ENCODE results near the gene TMA7. TPM values are rescaled to one million over a fixed set of nuclear protein-coding genes. Genes with fewer than 3 reads are reported as not detected.

The TMA7 gene
- total RNA-seq, 1 donor from 2014 or later = 169 TPM

DNA sequence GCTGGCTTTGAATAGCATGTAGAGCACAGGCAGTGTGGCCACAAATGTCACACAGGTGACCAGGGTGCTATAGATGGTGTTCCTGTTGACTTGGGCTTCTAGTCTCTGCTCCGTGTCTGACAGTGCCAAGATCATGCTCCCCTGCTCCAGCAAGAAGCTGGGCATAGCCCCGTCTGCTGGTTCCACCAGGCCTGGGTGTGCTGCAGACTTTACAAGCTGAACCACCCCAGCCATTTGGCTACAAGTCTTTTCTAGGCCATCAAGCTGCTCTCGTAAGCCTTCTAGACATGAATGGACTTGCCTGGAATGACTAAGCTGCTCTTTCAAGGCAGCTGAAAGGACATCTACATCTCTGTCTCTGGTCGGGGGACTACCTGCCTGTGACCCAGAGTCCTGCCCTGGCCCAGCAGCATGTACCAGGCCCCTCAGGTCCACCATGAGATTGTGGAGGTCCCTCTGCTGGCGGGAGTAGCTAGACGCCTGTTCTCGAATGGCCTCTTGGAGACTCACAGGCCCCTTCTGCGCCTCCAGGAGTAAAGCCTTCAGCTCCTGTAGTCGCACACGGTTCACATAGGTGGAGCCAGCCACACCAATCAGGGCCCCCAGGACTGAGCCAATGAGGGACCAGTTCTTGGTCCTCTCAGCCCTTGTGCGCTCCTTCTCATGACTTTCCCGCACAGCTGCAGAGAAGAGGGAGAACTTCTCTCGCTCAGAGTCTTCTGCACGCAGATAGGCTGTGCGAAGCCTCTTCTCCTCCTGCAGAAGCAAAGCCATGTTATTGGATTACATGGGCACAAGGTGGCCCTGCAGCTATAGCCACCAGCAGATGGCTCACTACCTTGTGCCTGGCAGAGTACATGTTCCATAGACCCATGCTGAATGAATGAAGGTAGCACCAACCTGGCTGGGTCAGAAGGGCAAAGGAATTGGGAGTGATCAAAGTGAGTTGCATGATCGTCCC lies 7.4 kb upstream of the TMA7 start:
- H3K4me3 ChIP-seq = no peak overlapping the region

DNA sequence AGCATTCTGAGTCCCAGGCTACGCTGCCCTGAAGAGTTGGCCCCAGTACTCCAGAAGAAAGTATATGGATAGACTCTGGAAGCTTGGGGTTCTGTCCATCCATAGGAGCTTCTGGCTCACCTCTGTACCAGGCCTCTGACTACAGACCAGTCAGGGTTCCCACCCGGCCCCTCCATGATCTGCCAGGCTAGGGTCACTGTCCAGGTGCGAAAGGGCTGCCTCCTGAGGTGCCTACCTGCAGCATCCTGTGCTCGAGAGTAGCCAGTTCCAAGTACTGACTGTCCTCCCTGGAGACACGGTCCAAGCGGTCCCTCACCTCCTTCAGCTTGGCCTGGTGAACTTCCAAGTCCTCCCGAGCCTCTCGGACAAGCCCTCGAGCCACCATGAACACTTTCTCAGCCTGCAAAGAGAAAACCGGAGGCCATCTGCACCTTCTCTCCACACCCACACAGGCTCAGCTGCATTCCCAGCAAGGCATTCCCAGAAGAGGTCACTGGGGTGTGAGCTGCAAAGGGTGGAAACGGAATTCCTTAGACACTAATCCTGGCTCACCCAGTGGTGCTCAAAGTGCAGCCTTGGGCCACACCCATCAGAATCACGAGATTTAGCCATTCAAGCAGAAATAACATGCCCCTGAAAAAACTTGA lies 6.5 kb upstream of the TMA7 start:
- peak overlapping the region; percentile 70 for H3K27ac ChIP-seq
- H3K9me3 ChIP-seq = no peaks in the 10 kb centered on the region
- peaks cover 14% of the 10 kb centered on the region for H3K36me3 ChIP-seq
- no peaks in the 10 kb centered on the region for H3K27me3 ChIP-seq
- TF ChIP-seq CTCF (IDR thresholded peaks at IDR 0.05) = no peak
- peaks cover 21% of the 10 kb centered on the region for H3K4me1 ChIP-seq
- intact Hi-C loops (cut with DNase I) = no loop called here
- DNase-seq (peak; percentile 74), ATAC-seq (peak; percentile 42)
- peak overlapping the region; percentile 2 for H3K4me3 ChIP-seq

More for the DNA sequence above, 7.4 kb upstream of the TMA7 start:
- H3K36me3 ChIP-seq = peaks cover 14% of the 10 kb centered on the region
- no peak for TF ChIP-seq CTCF (IDR thresholded peaks at IDR 0.05)
- ATAC-seq = no peak
- peak overlapping the region; percentile 4 for H3K27ac ChIP-seq
- no peak for DNase-seq
- H3K27me3 ChIP-seq = no peaks in the 10 kb centered on the region
- intact Hi-C loops (cut with DNase I) = no loop called here
- peaks cover 30% of the 10 kb centered on the region for H3K4me1 ChIP-seq
- H3K9me3 ChIP-seq = no peaks in the 10 kb centered on the region

GRCh38 chr3:48434591-48435222 lies 5.3 kb upstream of the TMA7 start:
- DNase-seq (peak; percentile 66), ATAC-seq (no peak)
- TF ChIP-seq CTCF (IDR thresholded peaks at IDR 0.05) = no peak
- Histone ChIP-seq H3K36me3 (peaks cover 14% of the 10 kb centered on the region), H3K9me3 (no peaks in the 10 kb centered on the region), H3K4me3 (no peak overlapping the region), H3K4me1 (peaks cover 27% of the 10 kb centered on the region), H3K27me3 (no peaks in the 10 kb centered on the region), H3K27ac (peak overlapping the region; percentile 70)
- intact Hi-C loops (cut with DNase I) = loop anchor here (5.0 kb wide), 2 partner anchors 32 to 202 kb away; no protein-coding TSS in a partner anchor

- ATAC-seq = no peak
- intact Hi-C loops (cut with DNase I) = loop anchor here (5.0 kb wide), 2 partner anchors 33 to 203 kb away; no protein-coding TSS in a partner anchor
- Histone ChIP-seq H3K4me3 (no peak overlapping the region), H3K4me1 (peaks cover 24% of the 10 kb centered on the region), H3K9me3 (no peaks in the 10 kb centered on the region), H3K27ac (peak overlapping the region; percentile 70), H3K27me3 (no peaks in the 10 kb centered on the region), H3K36me3 (peaks cover 14% of the 10 kb centered on the region)
- no peak for DNase-seq
- TF ChIP-seq CTCF (IDR thresholded peaks at IDR 0.05) = no peak
Observed at GRCh38 chr3:48435223-48435595, 4.8 kb upstream of the TMA7 start.

DNA sequence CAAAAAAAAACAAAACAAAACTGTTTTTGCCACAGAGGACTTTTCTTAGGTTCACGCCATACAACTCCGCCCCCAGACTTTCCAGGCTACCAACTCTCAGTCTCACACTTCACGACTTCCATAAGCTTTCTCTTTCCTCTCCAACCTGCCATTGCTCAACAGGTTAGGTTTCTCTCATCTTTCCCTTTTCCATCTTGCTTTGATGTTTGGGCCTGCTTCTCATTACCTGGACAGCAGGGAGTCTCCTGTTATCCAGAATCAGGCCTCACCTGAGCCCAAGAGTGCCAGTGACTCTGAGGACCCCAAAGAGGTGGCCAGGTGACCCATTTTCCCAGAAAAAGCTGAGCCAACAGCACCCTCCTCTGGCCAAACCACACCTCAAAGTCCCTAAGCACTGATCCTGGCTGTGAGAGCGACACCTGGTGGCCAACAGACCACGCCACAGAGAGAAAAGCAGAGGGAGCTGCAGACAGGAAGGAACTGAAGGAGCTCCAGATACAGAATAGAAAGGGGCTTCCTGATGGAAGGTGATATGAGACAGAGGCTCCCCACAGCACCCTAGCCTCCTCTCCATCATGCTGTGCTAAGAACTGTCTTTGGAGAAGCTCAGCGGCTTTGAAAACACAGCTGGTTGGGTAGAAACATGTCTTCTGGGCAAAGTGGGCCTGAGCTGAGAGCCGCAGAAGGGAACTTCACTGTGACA lies 4.1 kb upstream of the TMA7 start:
- peak; percentile 99 for TF ChIP-seq CTCF (IDR thresholded peaks at IDR 0.05)
- H3K36me3 ChIP-seq = peaks cover 14% of the 10 kb centered on the region
- peak overlapping the region; percentile 70 for H3K27ac ChIP-seq
- H3K9me3 ChIP-seq = no peaks in the 10 kb centered on the region
- peaks cover 17% of the 10 kb centered on the region for H3K4me1 ChIP-seq
- ATAC-seq = peak; percentile 74
- DNase-seq = peak; percentile 90
- intact Hi-C loops (cut with DNase I) = loop anchor here (5.0 kb wide), 2 partner anchors 34 to 204 kb away; no protein-coding TSS in a partner anchor
- H3K4me3 ChIP-seq = no peak overlapping the region
- H3K27me3 ChIP-seq = no peaks in the 10 kb centered on the region
